ENCODE results near the gene DNAJC6. TPM values are rescaled to one million over a fixed set of nuclear protein-coding genes. Genes with fewer than 3 reads are reported as not detected.

The DNAJC6 gene
- total and polyA plus RNA-seq, 2 of the 13 experiments (the other 11 are each of a cell fraction or from before 2014, with no cell fraction given): 1.0 to 1.6 TPM

DNA sequence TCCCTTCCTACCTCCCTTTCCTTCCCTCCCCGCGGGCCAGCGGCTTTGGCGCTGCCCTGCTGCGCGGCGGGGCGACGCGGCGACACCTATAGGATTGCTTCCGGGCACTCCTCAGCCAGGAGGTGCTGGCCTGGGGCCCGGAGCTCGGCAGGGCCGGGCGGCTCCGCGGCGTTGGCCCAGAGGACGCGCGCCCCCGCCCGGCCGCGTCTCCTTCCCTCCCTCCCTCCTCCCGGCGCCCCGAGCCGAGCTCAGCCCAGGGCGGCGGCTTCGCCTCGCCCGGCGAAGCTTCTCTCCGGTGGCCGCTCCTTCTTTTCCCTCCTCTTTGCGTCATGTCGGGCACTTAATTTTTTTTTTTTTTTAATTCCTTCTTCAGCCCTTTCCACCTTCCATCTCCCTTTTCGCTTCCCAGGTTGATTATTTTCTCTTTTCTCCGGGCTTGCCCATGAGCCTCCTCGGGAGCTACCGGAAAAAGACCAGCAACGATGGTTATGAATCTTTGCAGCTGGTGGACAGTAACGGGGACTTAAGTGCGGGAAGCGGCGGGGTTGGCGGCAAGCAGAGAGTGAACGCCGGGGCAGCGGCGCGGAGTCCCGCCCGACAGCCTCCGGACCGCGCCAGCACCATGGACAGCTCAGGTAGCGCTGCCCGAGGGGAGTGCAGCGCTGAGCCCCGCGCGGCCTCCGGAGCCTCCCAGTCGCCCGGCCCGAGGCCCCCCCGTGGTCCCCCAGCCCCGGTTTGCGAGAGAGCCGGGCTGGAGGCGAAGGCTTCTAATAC, at the start of gene DNAJC6 (continued):
- TF ChIP-seq, protein P1, sequence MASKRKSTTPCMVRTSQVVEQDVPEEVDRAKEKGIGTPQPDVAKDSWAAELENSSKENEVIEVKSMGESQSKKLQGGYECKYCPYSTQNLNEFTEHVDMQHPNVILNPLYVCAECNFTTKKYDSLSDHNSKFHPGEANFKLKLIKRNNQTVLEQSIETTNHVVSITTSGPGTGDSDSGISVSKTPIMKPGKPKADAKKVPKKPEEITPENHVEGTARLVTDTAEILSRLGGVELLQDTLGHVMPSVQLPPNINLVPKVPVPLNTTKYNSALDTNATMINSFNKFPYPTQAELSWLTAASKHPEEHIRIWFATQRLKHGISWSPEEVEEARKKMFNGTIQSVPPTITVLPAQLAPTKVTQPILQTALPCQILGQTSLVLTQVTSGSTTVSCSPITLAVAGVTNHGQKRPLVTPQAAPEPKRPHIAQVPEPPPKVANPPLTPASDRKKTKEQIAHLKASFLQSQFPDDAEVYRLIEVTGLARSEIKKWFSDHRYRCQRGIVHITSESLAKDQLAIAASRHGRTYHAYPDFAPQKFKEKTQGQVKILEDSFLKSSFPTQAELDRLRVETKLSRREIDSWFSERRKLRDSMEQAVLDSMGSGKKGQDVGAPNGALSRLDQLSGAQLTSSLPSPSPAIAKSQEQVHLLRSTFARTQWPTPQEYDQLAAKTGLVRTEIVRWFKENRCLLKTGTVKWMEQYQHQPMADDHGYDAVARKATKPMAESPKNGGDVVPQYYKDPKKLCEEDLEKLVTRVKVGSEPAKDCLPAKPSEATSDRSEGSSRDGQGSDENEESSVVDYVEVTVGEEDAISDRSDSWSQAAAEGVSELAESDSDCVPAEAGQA (IDR thresholded peaks at IDR 0.05; ENCODE audit: low read depth): no peak
- TF ChIP-seq, protein P1 (CRISPR knock-in tag; IDR thresholded peaks at IDR 0.05; ENCODE audit: borderline replicate concordance): peak; percentile 92
- TF ChIP-seq KLF13 (CRISPR knock-in tag; IDR thresholded peaks at IDR 0.05) (no peak), MEF2D (CRISPR knock-in tag; IDR thresholded peaks at IDR 0.05) (peak; percentile 84), PITX1 (CRISPR knock-in tag; IDR thresholded peaks at IDR 0.05) (peak; percentile 83), E2F1 (CRISPR knock-in tag; IDR thresholded peaks at IDR 0.05) (peak; percentile 67; the same call in 1 of the 2 replicates), E2F2 (CRISPR knock-in tag; IDR thresholded peaks at IDR 0.05; ENCODE audit: borderline replicate concordance) (no peak; the same call in 1 of the 2 replicates), ZNF292 (CRISPR knock-in tag; IDR thresholded peaks at IDR 0.05; ENCODE audit: borderline replicate concordance, low read depth) (no peak), ZNF781 (CRISPR knock-in tag; IDR thresholded peaks at IDR 0.05; ENCODE audit: borderline replicate concordance, not compliant biosample characterization) (peak; percentile 93), PRPF4 (IDR thresholded peaks at IDR 0.05; ENCODE audit: low read depth, low read length, poor library complexity, severe bottlenecking) (no peak)
- TF ChIP-seq, protein P2, sequence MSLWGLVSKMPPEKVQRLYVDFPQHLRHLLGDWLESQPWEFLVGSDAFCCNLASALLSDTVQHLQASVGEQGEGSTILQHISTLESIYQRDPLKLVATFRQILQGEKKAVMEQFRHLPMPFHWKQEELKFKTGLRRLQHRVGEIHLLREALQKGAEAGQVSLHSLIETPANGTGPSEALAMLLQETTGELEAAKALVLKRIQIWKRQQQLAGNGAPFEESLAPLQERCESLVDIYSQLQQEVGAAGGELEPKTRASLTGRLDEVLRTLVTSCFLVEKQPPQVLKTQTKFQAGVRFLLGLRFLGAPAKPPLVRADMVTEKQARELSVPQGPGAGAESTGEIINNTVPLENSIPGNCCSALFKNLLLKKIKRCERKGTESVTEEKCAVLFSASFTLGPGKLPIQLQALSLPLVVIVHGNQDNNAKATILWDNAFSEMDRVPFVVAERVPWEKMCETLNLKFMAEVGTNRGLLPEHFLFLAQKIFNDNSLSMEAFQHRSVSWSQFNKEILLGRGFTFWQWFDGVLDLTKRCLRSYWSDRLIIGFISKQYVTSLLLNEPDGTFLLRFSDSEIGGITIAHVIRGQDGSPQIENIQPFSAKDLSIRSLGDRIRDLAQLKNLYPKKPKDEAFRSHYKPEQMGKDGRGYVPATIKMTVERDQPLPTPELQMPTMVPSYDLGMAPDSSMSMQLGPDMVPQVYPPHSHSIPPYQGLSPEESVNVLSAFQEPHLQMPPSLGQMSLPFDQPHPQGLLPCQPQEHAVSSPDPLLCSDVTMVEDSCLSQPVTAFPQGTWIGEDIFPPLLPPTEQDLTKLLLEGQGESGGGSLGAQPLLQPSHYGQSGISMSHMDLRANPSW (CRISPR knock-in tag; IDR thresholded peaks at IDR 0.05; ENCODE audit: borderline replicate concordance): no peak
- TF ChIP-seq, protein P3, sequence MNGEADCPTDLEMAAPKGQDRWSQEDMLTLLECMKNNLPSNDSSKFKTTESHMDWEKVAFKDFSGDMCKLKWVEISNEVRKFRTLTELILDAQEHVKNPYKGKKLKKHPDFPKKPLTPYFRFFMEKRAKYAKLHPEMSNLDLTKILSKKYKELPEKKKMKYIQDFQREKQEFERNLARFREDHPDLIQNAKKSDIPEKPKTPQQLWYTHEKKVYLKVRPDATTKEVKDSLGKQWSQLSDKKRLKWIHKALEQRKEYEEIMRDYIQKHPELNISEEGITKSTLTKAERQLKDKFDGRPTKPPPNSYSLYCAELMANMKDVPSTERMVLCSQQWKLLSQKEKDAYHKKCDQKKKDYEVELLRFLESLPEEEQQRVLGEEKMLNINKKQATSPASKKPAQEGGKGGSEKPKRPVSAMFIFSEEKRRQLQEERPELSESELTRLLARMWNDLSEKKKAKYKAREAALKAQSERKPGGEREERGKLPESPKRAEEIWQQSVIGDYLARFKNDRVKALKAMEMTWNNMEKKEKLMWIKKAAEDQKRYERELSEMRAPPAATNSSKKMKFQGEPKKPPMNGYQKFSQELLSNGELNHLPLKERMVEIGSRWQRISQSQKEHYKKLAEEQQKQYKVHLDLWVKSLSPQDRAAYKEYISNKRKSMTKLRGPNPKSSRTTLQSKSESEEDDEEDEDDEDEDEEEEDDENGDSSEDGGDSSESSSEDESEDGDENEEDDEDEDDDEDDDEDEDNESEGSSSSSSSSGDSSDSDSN (CRISPR knock-in tag; IDR thresholded peaks at IDR 0.05): peak; percentile 97
